AG09319 (cell line): ENCODE data around the gene UTP14A.
"Not testable (repeated sequence)": the region's sequence is repeated elsewhere in the genome, so short reads cannot be mapped to it uniquely, and the experiment has no call there.

Experiments
- DNase-seq: peaks from one replicate; pipeline ENCODE4 v3.0.0-alpha.2; 2010; ENCODE audit warnings: low read depth; ENCODE audit errors: extremely low read depth
- TF ChIP-seq, protein P1 (sequence below): IDR thresholded peaks from 2 replicates; pipeline ENCODE4 v1.5.1; 2011; ENCODE audit warnings: low read depth, mild to moderate bottlenecking, inconsistent platforms, low read length, moderate library complexity

Gene UTP14A, protein sequence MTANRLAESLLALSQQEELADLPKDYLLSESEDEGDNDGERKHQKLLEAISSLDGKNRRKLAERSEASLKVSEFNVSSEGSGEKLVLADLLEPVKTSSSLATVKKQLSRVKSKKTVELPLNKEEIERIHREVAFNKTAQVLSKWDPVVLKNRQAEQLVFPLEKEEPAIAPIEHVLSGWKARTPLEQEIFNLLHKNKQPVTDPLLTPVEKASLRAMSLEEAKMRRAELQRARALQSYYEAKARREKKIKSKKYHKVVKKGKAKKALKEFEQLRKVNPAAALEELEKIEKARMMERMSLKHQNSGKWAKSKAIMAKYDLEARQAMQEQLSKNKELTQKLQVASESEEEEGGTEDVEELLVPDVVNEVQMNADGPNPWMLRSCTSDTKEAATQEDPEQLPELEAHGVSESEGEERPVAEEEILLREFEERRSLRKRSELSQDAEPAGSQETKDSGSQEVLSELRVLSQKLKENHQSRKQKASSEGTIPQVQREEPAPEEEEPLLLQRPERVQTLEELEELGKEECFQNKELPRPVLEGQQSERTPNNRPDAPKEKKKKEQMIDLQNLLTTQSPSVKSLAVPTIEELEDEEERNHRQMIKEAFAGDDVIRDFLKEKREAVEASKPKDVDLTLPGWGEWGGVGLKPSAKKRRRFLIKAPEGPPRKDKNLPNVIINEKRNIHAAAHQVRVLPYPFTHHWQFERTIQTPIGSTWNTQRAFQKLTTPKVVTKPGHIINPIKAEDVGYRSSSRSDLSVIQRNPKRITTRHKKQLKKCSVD

DNA sequence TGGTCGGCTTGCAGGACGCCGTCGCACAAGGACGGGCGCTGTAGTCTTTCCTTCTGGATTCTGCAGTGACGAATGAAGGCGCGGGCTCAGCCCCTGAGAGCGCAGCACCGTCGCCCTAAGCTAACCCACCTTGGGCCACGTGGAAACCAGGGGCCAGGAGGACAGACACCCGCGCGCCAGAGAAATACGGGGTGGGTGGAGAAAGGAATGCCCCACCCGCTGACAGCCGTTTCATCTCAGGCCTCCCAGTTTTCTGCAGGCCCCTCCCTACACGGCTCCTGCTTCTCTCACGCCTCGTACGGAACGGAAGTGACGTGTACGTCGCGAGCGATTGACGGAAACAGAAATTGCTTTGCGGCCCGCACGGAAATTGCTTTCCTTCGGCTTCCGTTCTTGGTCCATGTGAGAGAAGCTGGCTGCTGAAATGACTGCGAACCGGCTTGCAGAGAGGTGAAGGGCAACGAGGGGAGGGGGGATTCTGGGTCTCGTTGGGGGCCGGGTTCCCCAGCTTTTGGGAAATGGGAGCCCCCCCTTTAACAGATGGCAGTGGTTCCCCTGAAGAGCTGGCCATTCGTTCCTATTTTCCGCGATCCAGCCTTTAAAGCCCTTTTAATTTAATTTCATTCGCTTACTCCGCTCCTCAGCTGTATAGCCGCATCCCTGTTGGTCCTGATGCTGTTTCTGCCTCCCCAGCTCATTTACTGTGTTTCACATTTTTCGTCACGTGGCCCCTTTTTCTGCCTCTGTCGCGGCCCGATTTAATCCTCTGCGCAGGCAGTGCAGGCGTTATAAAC lies at the start of gene UTP14A:
Gene UTP14A, plus strand, starts transcription at position 378 of the 794 bp plus-strand sequence. Its CDS starts 47 bp downstream, at position 425.
- TF ChIP-seq, protein P1, sequence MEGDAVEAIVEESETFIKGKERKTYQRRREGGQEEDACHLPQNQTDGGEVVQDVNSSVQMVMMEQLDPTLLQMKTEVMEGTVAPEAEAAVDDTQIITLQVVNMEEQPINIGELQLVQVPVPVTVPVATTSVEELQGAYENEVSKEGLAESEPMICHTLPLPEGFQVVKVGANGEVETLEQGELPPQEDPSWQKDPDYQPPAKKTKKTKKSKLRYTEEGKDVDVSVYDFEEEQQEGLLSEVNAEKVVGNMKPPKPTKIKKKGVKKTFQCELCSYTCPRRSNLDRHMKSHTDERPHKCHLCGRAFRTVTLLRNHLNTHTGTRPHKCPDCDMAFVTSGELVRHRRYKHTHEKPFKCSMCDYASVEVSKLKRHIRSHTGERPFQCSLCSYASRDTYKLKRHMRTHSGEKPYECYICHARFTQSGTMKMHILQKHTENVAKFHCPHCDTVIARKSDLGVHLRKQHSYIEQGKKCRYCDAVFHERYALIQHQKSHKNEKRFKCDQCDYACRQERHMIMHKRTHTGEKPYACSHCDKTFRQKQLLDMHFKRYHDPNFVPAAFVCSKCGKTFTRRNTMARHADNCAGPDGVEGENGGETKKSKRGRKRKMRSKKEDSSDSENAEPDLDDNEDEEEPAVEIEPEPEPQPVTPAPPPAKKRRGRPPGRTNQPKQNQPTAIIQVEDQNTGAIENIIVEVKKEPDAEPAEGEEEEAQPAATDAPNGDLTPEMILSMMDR, result no peak
- peak; percentile 60 for DNase-seq

DNA sequence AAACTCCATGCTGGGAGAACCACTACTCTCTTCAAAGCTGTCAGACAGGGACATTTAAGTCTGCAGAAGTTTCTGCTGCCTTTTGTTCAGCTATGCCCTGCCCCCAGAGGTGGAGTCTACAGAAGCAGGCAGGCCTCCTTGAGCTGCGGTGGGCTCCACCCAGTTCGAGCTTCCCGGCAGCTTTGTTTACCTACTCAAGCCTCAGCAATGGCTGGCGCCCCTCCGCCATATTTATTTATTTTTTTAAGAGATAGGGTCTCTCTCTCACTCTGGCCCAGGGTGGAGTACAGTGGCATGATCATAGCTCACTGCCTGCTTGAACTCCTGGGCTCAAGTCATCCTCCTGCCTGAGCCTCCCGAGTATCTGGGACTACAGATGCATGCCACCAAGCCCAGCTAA lies 46.8 kb upstream of the UTP14A start:
- DNase-seq, result not testable (repeated sequence)

DNA sequence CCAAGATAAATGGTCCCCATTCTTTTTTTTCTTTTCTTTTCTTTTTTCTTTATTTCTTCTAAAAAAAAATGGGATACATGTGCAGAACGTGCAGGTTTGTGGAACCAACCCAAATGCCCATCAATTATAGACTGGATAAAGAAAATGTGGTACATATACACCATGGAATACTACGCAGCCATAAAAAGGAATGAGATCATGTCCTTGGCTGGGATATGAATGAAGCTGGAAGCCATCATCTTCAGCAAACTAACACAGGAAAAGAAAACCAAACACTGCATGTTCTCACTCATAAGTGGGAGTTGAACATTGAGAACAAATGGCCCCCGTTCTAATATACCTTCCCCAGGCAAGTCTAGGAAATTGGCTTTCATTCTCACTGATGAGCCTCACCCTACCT lies 39.6 kb upstream of the UTP14A start:
- not testable (repeated sequence) for DNase-seq

DNA sequence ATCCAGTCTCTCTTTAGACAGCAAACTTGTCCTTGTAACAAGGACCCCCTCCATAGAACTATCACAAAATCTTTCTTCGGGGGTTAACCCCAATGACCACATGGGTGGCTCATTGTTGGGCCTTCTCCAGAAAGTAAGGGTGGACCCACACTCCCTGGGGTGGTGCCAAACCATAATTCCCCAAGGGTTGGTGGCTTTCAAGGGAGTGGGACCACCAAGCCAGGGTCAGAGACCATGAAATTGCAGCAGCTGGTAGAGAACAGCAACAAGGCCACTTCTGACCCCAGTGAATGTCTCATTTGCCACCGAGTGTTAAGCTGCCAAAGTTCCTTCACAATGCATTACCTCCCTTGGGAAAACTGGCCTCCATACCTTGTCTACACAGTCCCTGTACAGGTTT lies 33.4 kb upstream of the UTP14A start:
- TF ChIP-seq, protein P1, result no peak
- DNase-seq, result no peak

DNA sequence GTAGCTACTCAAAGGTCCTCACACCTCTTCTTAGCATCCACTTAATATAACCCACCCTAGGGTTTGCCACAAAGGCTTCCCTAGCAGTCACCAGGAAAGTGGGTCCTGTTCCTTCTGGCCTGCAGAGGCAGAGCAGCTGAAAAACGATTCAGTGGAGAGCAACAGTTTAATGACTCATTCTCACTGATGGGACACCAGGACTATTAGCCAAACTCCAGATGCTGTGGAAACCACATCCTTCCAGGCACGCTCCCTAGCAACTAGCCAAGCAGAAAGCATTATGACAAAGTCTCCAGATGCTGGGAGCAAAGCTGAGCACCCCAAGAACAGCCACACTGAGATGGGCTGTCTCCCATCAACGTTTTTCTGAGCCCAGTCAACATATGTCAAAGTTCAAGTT lies 30.3 kb upstream of the UTP14A start:
- peak; percentile 53 for DNase-seq
- TF ChIP-seq, protein P1, result peak; percentile 5

DNA sequence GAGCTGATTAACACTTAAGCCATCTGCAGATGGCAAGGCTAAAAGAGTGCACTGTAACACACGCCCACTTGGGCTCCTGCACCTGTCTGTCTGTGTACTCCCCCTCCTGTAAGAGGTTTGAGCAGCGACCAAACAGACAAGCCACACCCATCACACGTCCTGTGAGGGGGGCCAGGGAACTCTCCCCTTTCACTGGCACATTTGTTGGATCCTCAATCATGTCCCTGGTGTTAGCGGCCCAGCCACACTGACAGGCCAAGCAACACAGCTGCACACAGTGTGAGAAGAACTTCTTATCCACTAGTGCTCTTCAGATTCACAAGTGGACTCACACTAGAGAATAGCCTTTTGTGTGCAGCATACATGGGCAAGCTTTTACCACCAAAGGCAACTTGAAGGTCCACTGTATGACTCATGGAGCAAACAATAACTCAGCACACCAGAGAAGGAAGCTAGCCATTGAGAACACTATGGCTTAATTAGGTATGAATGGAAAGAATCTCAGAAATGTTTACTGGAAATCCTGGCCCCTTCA lies 29.1 kb upstream of the UTP14A start:
- TF ChIP-seq, protein P1, result no peak
- DNase-seq, result peak; percentile 11

DNA sequence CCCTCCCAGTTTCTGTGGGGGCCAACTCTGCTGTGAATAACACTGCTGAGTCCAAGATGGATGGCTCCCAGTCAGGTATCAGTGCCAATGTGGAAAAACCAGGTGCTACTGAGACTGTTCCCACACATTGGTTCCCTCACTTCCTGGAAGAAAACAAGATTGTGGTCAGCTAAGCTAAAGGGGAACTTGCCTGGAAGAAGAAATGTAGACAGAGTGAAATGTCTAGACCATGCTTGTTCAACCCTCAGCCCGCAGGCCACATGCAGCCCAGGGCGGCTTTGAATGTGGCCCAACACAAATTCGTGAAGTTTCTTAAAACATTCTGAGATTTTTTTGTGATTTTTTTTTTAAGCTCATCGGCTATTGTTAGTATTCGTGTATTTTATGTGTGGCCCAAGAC lies 28.6 kb upstream of the UTP14A start:
- TF ChIP-seq, protein P1, result no peak
- DNase-seq, result no peak
